NCI-H345 treated with DMSO at 0.1 percent for 48 hours (cell line): Measurements from ENCODE around the gene HMOX2.

Source experiments
- DNase-seq: peaks from one replicate; lab custom pipeline; 2025; ENCODE audit not compliant: unreplicated experiment; lab: John Stamatoyannopoulos, UW

HMOX2 gene

DNA sequence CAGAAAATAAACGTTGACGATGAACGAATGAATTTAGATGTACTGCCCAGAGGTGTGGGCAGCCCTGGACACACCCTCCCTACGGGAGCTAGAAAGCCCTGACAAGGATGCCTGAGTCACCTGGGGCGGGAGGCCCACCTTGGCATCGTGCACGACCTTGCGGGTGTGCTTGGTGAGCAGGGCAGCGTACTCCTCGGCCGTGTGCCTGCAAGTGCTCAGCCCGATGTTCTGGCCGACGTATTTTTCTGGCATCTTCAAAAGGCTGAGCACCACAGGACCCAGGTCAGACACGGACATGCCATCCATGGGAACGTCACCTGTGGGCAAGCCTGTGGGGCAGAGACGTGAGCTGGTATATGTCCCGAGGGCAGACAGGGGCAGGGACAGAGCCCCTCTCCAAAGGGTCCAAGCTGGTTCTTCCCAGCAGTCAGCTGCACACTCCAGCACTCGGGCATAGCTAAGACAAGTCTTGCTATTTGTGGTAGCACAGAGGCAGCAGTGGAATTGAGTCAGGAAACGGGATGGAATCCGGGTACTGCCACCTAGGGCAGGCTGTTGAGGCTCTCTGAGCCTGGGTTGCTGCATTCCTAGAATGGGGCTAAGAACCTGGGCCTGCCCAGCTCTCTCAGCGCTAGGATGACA, 12.6 kb upstream of the HMOX2 start:
- DNase-seq = no peak

DNA sequence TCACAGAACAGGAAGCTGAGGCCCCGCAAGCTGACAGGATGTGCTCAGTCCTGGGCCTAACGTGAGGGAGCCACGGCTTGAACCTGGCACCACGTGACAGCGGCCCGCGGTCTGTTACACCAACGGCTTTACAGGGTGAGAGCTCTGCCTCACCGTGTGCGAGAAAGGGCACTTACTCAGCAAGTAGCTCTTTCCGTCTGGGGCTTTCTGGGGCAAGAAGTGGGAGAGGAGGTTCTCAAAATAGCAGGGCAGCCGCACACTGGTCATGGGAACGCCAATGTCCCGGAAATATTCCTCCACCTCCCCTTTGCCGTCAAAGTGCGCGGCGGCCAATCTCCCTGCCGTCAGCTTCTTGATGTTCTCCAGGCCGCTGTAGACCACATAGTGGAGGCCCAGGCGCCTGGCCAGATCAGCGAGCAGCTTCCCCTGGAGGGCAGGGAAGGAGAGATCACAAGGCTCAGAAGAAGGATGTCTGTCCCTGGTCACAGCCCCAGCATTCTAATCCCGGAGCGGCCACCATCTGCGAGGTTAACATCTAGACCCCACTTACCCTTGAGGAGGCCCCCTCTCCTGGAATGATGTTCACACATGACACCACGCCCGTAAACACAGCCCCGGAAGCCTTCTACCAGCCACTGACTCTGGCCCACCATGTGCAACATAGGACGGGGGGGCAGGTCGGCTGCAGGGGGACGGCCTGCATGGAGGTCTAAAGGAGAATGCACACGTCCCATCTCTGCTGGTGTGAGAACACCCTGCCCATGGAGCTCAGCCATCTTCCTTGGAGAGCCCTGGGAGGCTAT, 10.0 kb upstream of the HMOX2 start:
- no peak for DNase-seq

DNA sequence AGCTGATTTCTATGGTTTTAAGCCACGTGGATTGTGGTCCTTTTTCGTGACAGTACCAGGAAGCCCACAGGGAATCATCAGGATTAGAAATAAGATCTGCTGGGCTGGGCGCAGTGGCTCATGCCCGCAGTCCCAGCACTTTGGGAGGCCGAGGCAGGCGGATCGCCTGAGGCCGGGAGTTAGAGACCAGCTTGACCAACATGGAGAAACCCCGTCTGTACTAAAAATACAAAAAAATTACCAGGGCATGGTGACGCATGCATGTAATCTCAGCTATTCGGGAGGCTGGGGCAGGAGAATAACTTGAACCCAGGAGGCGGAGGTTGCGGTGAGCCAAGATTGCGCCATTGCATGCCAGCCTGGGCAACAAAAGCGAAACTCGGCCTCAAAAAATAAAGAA, 8.3 kb upstream of the HMOX2 start:
- no peak for DNase-seq

DNA sequence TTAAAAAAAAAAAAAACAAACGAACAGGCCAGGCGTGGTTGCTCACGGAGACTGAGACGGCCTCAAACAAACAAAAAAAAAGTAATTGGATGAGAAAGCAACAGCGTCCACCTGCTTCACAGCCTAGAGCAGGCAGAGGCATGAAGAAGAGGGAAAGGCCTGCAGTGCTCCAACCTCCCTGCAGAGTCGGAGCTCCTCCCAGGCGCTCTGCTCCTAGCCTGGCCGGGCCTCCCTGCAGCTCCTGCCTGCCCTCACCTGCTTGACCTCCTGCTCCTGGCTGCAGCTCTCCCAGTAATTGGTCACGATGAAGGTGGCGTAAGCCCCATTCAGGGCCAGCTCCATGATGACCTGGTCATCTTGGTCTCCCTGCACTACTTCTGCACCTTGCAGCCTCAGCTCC, 7.2 kb upstream of the HMOX2 start:
- no peak for DNase-seq

DNA sequence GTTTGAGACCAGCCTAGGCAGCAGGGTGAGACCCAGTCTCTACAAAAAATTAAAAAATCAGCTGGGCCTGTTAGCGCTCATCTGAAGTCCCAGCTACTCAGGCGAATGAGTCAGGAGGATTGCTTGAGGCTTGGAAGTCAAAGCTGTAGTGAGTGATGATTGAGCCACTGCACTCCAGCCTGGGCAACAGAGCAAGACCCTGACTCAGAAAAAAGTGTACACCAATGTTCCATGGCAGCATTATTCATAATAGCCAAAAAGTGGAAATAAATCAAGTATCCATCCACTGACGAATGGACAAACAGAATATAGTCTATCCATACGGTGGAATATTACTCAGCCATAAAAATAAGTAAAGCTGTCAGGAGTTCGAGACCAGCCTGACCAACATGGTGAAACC, 4.3 kb upstream of the HMOX2 start:
- DNase-seq = no peak

GRCh38 chr16:4472880-4473279, 3.3 kb upstream of the HMOX2 start:
- no peak for DNase-seq

DNA sequence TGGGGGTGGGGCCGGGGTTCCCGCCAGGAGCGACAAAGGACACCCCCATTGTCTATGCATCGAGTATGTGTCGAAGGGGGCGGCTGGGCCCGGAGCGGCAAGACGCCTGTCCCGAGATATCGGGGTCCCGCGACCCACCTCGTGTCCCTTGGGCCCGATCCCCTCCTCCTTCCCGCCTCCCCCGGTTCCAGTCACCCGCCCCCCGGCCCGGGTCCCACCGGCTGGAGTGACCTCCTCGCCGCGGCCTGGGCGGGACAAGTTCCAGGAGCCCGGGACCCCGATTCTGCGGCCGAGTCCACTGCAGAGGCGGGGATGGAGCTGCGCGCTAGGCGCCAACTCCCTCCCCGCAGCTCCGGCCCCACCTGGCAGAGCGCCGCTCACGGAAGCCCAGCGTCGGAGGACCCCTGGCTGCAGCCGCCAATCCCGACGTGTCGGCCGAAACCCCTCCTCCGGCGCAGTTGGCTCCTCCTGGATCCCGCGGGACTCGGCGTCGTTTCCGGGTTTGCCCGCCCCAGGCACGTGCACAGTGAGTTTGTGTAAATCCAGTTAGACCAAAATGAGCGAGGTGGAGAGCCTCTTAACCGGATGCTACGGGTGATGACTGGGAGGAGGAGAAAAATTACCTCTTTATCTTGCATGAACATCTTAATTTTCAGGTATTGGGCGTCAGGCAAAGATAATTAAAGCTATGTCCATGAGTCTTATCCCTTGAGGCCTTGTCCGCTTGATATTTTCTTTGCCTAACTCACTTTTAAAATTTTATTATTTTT, 1.8 kb upstream of the HMOX2 start, which contains the start of gene NMRAL1:
Gene NMRAL1 (minus strand): TSS at position 434 of the 770 bp plus-strand sequence. CDS start 493 bp downstream, outside the sequence.
- peak; percentile 93 for DNase-seq

DNA sequence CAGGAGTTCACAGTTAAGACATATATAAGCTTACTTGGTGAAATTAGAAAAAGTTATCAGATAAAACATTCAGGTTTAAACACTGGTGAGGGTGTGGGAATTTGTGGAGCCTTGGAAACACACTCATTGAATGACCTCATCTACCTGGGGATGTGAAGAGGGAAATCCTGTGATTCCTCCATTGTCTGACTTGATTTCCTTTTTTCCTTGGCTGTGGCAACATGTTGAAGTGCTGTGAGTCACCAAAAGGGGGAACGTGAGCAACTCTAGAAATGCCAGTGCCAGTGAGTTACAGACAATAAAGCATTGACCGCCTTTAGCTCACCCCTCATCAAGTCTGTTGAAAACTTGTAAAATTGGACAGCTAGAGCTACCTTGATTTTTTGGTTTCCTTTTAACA, 1.8 kb downstream of the HMOX2 start:
- no peak for DNase-seq

DNA sequence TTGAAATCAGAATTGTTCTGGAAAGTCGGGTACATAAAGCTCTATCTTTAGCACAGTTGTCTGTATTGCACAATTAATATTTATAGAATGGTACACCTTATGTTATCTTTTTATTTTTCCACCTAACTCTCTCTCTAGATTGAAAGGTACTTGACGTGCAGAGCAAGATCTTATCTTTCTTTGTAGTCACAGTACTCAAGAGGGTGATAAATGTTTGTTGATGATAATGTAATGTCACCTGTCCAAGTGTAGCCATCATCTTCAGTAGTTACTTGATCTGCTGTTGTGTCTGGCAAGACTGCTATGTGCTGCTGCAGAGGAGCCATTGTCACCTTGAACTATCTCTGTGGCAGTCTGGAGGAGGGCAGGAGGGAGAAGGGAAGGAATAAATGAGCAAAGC, 5.3 kb downstream of the HMOX2 start:
- no peak for DNase-seq

GRCh38 chr16:4481963-4482362, 5.8 kb downstream of the HMOX2 start:
- DNase-seq = no peak

GRCh38 chr16:4486126-4486893, 10.1 kb downstream of the HMOX2 start:
- DNase-seq = no peak

GRCh38 chr16:4487955-4488498, 11.8 kb downstream of the HMOX2 start:
- no peak for DNase-seq

DNA sequence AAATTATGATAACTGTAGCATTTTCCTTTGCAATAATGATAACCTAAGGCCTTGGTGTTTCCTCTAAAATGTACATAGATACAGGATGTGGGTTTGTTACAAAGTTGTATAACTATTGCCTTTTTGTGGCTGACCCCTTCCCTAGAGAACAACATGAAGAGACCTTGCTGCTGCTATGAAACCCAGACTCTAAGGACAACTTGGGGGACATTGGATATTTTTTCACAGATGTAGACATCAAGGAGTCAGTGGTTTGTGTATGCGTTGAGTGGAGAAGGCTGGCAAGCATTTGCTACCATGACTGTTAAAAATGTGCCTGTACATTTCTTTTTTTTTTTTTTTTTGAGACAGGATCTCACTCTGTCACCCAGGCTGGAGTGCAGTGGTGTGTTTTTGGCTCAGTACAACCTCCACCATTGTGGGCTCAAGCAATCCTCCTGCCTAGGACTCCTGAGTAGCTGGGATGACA, 12.3 kb downstream of the HMOX2 start:
- no peak for DNase-seq

GRCh38 chr16:4489030-4489429, 12.8 kb downstream of the HMOX2 start:
- DNase-seq = no peak

DNA sequence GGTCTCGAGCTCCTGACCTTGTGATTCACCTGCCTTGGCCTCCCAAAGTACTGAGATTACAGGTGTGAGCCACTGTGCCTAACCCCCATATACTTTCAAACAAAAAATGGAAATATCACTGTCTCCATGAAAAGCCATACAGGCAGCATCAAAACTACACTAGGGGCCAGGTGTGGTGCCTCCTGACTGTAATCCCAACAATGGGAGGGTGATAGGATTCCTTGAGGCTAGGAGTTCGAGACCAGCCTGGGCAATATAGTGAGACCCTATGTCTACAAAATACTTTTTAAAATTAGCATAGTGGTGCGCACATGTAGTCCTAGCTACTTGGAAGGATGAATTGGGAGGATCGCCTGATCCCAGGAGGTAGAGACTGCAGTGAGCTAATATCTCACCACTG, 15.7 kb downstream of the HMOX2 start:
- no peak for DNase-seq

DNA sequence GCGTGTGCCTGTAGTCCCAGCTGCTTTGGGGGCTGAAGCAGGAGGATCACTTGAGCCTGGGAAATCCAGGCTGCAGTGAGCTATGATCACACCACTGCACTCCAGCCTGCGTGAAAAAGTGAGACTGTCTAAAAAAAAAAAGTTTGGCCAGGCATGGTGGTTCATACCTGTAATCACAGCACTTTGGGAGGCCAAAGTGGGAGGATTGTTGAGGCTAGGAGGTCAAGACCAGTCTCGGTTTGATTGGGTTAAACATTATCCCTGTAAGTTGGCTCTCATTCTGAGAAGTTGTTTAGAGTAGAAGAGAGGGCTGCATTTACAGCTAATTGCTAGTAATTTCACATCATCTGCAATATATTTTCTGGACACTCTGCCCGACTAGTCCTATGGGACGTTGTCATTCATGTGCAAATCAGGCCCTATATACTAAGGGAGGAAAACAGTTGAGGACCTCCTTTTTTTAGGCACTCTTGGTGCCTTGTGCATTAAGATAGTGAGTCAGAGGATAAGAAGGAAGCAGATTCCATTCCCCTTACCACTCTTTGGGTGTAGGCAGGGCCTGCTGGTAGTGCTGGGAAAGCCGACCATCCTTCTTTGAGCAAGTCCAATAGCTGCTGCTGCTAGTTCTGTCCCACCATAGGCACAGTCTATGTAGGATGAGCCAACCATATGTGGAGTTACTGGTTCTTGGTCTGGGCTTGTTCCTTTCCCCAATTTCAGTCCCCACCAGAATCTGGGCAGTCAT, 18.7 kb downstream of the HMOX2 start:
- no peak for DNase-seq

- no peak for DNase-seq
These were observed 19.6 kb downstream of the HMOX2 start for GRCh38 chr16:4495766-4496165.

DNA sequence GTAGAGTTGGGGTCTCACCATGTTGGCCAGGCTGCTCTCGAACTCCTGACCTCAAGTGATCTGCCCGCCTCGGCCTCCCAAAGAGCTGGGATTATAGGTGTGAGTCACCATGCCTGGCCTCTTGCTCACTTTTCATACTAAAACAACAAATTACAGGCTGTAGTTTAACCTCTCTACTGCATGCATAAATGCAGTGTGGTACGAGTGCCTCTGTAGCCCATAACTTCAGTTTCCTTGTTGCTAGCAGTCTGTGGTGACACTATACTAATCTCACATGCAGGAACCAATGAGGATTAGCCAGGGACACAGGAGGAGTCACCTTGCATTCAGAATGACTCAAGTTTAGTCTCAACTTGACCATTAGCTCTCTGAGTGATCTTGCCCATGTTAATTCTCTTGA, 20.1 kb downstream of the HMOX2 start:
- DNase-seq = no peak

DNA sequence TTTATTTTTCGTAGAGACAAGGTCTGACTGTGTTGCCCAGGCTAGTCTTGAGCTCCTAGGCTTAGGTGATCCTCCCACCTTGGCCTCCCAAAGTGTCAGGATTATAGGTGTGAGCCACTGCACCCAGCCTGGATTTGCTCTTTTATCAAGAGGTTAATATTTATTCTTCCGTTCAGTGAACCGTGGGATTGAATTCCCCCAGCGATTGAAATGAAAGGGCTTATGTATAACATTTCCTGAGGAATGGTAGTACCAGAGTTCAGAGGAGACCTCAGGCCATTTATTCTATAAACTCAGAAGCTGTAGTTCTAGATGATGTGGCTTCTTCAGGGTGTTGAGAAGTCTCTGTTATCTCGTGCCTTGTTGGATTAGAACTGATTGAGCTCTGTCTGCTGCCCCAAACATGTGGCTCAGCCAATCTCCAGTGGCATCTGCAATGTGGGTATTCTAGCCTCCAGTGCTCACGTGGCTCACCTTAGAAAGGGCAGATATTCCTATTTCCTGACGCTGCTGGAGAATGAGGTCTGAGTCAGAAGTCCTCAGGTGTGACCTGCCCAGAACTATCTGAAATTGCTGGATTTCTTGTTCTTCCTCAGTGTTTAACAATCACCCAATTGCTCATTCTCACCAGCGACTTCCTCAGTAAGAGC, 22.5 kb downstream of the HMOX2 start:
- no peak for DNase-seq

DNA sequence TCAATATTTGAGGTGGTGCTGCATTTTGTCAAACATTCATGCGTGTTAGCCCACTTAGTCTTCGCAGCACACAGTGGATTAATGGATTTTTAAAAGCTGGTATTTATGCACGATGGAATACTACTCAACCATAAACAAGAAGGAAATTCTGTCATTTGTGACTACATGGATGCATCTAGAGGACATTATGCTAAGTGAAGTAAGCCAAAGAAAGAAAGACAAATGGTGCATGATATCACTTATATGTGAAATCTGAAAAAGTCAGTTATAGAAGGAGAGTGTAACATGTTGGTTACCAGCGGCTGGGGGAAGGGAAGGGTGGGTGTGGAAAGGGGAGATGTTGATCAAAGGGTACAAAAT, 23.0 kb downstream of the HMOX2 start:
- no peak for DNase-seq
